Superior temporal gyrus (tissue), 1 donor: ENCODE measurements around the gene MAPKAP1.

ENCODE experiments used
- DNase-seq: peaks from one replicate; pipeline ENCODE4 v3.0.0-alpha.2; 2016; ENCODE audit errors: extremely low spot score

The MAPKAP1 gene

GRCh38 chr9:125460883-125461635, 245.9 kb downstream of the MAPKAP1 start:
- no peak for DNase-seq

- no peak for DNase-seq
Observed at GRCh38 chr9:125460346-125460745, 246.7 kb downstream of the MAPKAP1 start.

GRCh38 chr9:125457357-125457756, 249.7 kb downstream of the MAPKAP1 start:
- no peak for DNase-seq

GRCh38 chr9:125455876-125456275, 251.1 kb downstream of the MAPKAP1 start:
- no peak for DNase-seq

GRCh38 chr9:125455132-125455531, 251.9 kb downstream of the MAPKAP1 start:
- no peak for DNase-seq

GRCh38 chr9:125447202-125447802, 259.7 kb downstream of the MAPKAP1 start:
- no peak for DNase-seq

- DNase-seq = no peak
Observed at GRCh38 chr9:125446561-125447094, 260.4 kb downstream of the MAPKAP1 start.

- no peak for DNase-seq
Observed at GRCh38 chr9:125444956-125445506, 262.0 kb downstream of the MAPKAP1 start.

- no peak for DNase-seq
Observed at GRCh38 chr9:125444166-125444565, 262.8 kb downstream of the MAPKAP1 start.

GRCh38 chr9:125443367-125443766, 263.6 kb downstream of the MAPKAP1 start:
- no peak for DNase-seq

GRCh38 chr9:125442452-125442851, 264.6 kb downstream of the MAPKAP1 start:
- DNase-seq = no peak

- DNase-seq = no peak
Observed at GRCh38 chr9:125440411-125440810, 266.6 kb downstream of the MAPKAP1 start.

GRCh38 chr9:125439434-125440272, 267.4 kb downstream of the MAPKAP1 start:
- no peak for DNase-seq

GRCh38 chr9:125438506-125439433, 268.2 kb downstream of the MAPKAP1 start:
- DNase-seq = no peak

- DNase-seq = no peak
Observed at GRCh38 chr9:125437771-125438221, 269.2 kb downstream of the MAPKAP1 start.

GRCh38 chr9:125436613-125437443, 270.2 kb downstream of the MAPKAP1 start:
- no peak for DNase-seq

GRCh38 chr9:125435776-125436612, 271.0 kb downstream of the MAPKAP1 start:
- DNase-seq = no peak

- no peak for DNase-seq
Observed at GRCh38 chr9:125434986-125435775, 271.8 kb downstream of the MAPKAP1 start.
